Calu3 (cell line): ENCODE measurements around the gene KRT83. TPM values are rescaled to one million over a fixed set of nuclear protein-coding genes. Genes with fewer than 3 reads are reported as not detected.
"Not testable (repeated sequence)": the region's sequence is repeated elsewhere in the genome, so short reads cannot be mapped to it uniquely, and the experiment has no call there.

Experiments used
- BruUV-seq: library from RNA; stranded (reverse); fragments of 400-500 nt; replicated peaks from 2 replicates; lab custom pipeline; 2021; lab: Mats Ljungman, UMichigan
- CTCF ChIA-PET: fragments of 300-600 bp; sonication (Branson Sonifier 250); formaldehyde crosslinking; loops from one replicate; lab custom pipeline; 2022; ENCODE audit warnings: antibody characterized with exemption; lab: Charles Lee
- DNase-seq: peaks from one replicate; pipeline ENCODE4 v3.0.0; 2022
- H3K27ac Mint-ChIP-seq: one replicate; pipeline ENCODE4 v1.8.0; 2022; ENCODE audit warnings: mixed read lengths; ENCODE audit not compliant: unreplicated experiment
- H3K27me3 Mint-ChIP-seq: one replicate; pipeline ENCODE4 v1.8.0; 2022; ENCODE audit warnings: mixed read lengths; ENCODE audit not compliant: unreplicated experiment
- H3K36me3 Mint-ChIP-seq: one replicate; pipeline ENCODE4 v1.8.0; 2022; ENCODE audit warnings: mild to moderate bottlenecking, moderate library complexity, mixed read lengths; ENCODE audit not compliant: insufficient read depth, unreplicated experiment
- H3K4me1 Mint-ChIP-seq: one replicate; pipeline ENCODE4 v1.8.0; 2022; ENCODE audit warnings: mild to moderate bottlenecking, low read depth, mixed read lengths; ENCODE audit not compliant: unreplicated experiment
- H3K4me3 Mint-ChIP-seq: one replicate; pipeline ENCODE4 v1.8.0; 2022; ENCODE audit warnings: mild to moderate bottlenecking, low read depth, moderate library complexity, mixed read lengths; ENCODE audit not compliant: unreplicated experiment
- H3K9me3 Mint-ChIP-seq: one replicate; pipeline ENCODE4 v1.8.0; 2022; ENCODE audit warnings: low read depth, mixed read lengths; ENCODE audit not compliant: unreplicated experiment
- intact Hi-C: fragments of 100-400 bp; cut with micrococcal nuclease; formaldehyde crosslinking; loops from one replicate; pipeline ENCODE4 v1.10.0; 2022; ENCODE audit not compliant: unreplicated experiment
- total RNA-seq: library from RNA; stranded (reverse); gene quantifications from 2 replicates; pipeline ENCODE4 v1.2.3, GENCODE V29; 2022
- TF ChIP-seq, protein P1 (sequence below): fragments of 200-600 bp; IDR thresholded peaks from one replicate; pipeline ENCODE4 v1.8.0; 2022; ENCODE audit warnings: antibody characterized with exemption; ENCODE audit not compliant: unreplicated experiment

The KRT83 gene
- total RNA-seq, 1 experiment from 2014 or later, result not detected

- Mint-ChIP-seq H3K4me1 (peaks cover 31% of the 10 kb centered on the region), H3K27me3 (no peaks in the 10 kb centered on the region), H3K27ac (no peak overlapping the region), H3K9me3 (no peaks in the 10 kb centered on the region), H3K36me3 (peaks cover 6% of the 10 kb centered on the region), H3K4me3 (no peak overlapping the region)
- intact Hi-C loops, result no loop called here
- TF ChIP-seq, protein P1, sequence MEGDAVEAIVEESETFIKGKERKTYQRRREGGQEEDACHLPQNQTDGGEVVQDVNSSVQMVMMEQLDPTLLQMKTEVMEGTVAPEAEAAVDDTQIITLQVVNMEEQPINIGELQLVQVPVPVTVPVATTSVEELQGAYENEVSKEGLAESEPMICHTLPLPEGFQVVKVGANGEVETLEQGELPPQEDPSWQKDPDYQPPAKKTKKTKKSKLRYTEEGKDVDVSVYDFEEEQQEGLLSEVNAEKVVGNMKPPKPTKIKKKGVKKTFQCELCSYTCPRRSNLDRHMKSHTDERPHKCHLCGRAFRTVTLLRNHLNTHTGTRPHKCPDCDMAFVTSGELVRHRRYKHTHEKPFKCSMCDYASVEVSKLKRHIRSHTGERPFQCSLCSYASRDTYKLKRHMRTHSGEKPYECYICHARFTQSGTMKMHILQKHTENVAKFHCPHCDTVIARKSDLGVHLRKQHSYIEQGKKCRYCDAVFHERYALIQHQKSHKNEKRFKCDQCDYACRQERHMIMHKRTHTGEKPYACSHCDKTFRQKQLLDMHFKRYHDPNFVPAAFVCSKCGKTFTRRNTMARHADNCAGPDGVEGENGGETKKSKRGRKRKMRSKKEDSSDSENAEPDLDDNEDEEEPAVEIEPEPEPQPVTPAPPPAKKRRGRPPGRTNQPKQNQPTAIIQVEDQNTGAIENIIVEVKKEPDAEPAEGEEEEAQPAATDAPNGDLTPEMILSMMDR, result no peak
- CTCF ChIA-PET, result no interaction called here
- no peak for DNase-seq
- BruUV-seq, result TSS peak; percentile 46
Measured at GRCh38 chr12:52306731-52307130, 14.5 kb downstream of the KRT83 start.

- TF ChIP-seq, protein P1, result peak; percentile 13
- DNase-seq, result peak; percentile 15
- CTCF ChIA-PET, result no interaction called here
- no TSS peak for BruUV-seq
- intact Hi-C loops, result no loop called here
- no peak overlapping the region for H3K4me3 Mint-ChIP-seq
- H3K27ac Mint-ChIP-seq, result no peak overlapping the region
- H3K4me1 Mint-ChIP-seq, result peaks cover 31% of the 10 kb centered on the region
- peaks cover 6% of the 10 kb centered on the region for H3K36me3 Mint-ChIP-seq
- H3K9me3 Mint-ChIP-seq, result no peaks in the 10 kb centered on the region
- no peaks in the 10 kb centered on the region for H3K27me3 Mint-ChIP-seq
Measured at GRCh38 chr12:52305921-52306705, 15.1 kb downstream of the KRT83 start.

- H3K36me3 Mint-ChIP-seq, H3K4me3 Mint-ChIP-seq, BruUV-seq, CTCF ChIA-PET, H3K27ac Mint-ChIP-seq, intact Hi-C loops, H3K27me3 Mint-ChIP-seq, H3K9me3 Mint-ChIP-seq, DNase-seq: not testable (repeated sequence)
- peaks cover 31% of the 10 kb centered on the region for H3K4me1 Mint-ChIP-seq
Measured at GRCh38 chr12:52304941-52305411, 16.2 kb downstream of the KRT83 start.

- DNase-seq, H3K27ac Mint-ChIP-seq, H3K4me3 Mint-ChIP-seq, intact Hi-C loops, H3K9me3 Mint-ChIP-seq, CTCF ChIA-PET, H3K36me3 Mint-ChIP-seq, BruUV-seq, H3K27me3 Mint-ChIP-seq: not testable (repeated sequence)
- peaks cover 21% of the 10 kb centered on the region for H3K4me1 Mint-ChIP-seq
Measured at GRCh38 chr12:52302242-52302914, 18.8 kb downstream of the KRT83 start.

- H3K27ac Mint-ChIP-seq, DNase-seq, H3K9me3 Mint-ChIP-seq, H3K36me3 Mint-ChIP-seq, intact Hi-C loops, H3K27me3 Mint-ChIP-seq, BruUV-seq, CTCF ChIA-PET, H3K4me3 Mint-ChIP-seq: not testable (repeated sequence)
- H3K4me1 Mint-ChIP-seq, result peaks cover 21% of the 10 kb centered on the region
Measured at GRCh38 chr12:52301721-52302120, 19.5 kb downstream of the KRT83 start.
